Body of pancreas (tissue), 4 donors: ENCODE measurements around the gene EYA2. TPM values are rescaled to one million over a fixed set of nuclear protein-coding genes. Genes with fewer than 3 reads are reported as not detected.

ENCODE experiments used
- ATAC-seq: fragments of 150-250 bp; one replicate; pipeline ENCODE4 v1.9.1; 2016
- DNase-seq, 4 donors: peaks; one replicate each; pipeline ENCODE4 v3.0.0-alpha.2; 2019
- H3K27ac ChIP-seq, 4 donors: fragments of 200-600 bp; sonication (generic); 1 replicate in 3 of 4; 2 replicates in 1 of 4; pipeline versions ENCODE4 v1.5.1 to v1.6.1; 2016 to 2019; ENCODE audit warnings: mild to moderate bottlenecking in 1 of 4, mixed read lengths in 1 of 4, moderate library complexity in 1 of 4
- H3K27me3 ChIP-seq, 2 donors: fragments of 200-600 bp; sonication (generic); one replicate each; pipeline ENCODE4 v1.6.0; 2016; ENCODE audit warnings: mild to moderate bottlenecking in 1 of 2
- H3K36me3 ChIP-seq, 2 donors: fragments of 200-600 bp; sonication (generic); replicated peaks in 1 of 2; 2 replicates each; pipeline ENCODE4 v1.5.1; 2016; ENCODE audit warnings: low read depth in 2 of 2; ENCODE audit not compliant: insufficient read depth in 1 of 2
- H3K4me1 ChIP-seq: fragments of 200-600 bp; sonication (generic); one replicate; pipeline ENCODE4 v1.6.0; 2016
- H3K4me3 ChIP-seq, 2 donors: fragments of 200-600 bp; sonication (generic); 1 replicate in 1 of 2; 2 replicates in 1 of 2; pipeline ENCODE4 v1.5.1; 2016 to 2019
- H3K9me3 ChIP-seq, 3 donors: fragments of 200-600 bp; sonication (generic); 1 replicate in 2 of 3; 2 replicates in 1 of 3; pipeline ENCODE4 v1.5.1; 2016
- POLR2A ChIP-seq, 3 donors: fragments of 450-650 bp; IDR thresholded peaks; one replicate each; pipeline ENCODE4 v1.6.1; 2016; ENCODE audit warnings: antibody characterized with exemption in 3 of 3, mild to moderate bottlenecking in 2 of 3
- WGBS, 2 donors: methylation state at CpG; one replicate each; pipeline ENCODE4 v1.1.5; 2017; 5-methylcytosine and 5-hydroxymethylcytosine counted together
- intact Hi-C: fragments of 100-400 bp; cut with DNase I; formaldehyde crosslinking; loops from one replicate; pipeline ENCODE4 v1.15.1; 2023
- total RNA-seq, 2 donors: library from RNA; depleted of rRNA; stranded (reverse); fragments of >200 nt; gene quantifications; one replicate each; pipeline ENCODE4 v1.1.0, GENCODE V29; 2016
- TF ChIP-seq, protein P1 (sequence below), 7 experiments: fragments of 450-650 bp in 4 of 7; fragments of 200-600 bp in 3 of 7; sonication (generic) in 3 of 7; IDR thresholded peaks; one replicate each; pipeline ENCODE4 v1.5.1; 2016 to 2019; ENCODE audit warnings: antibody characterized with exemption in 7 of 7

The EYA2 gene
- total RNA-seq, 2 donors from 2014 or later = 0.52 to 3.6 TPM

- intact Hi-C loops = no loop called here
- WGBS, 2 donors = 66 to 67% methylated on average over 5 of the region's 5 CpGs
- TF ChIP-seq POLR2A (IDR thresholded peaks at IDR 0.05) = no peak
- TF ChIP-seq, protein P1, sequence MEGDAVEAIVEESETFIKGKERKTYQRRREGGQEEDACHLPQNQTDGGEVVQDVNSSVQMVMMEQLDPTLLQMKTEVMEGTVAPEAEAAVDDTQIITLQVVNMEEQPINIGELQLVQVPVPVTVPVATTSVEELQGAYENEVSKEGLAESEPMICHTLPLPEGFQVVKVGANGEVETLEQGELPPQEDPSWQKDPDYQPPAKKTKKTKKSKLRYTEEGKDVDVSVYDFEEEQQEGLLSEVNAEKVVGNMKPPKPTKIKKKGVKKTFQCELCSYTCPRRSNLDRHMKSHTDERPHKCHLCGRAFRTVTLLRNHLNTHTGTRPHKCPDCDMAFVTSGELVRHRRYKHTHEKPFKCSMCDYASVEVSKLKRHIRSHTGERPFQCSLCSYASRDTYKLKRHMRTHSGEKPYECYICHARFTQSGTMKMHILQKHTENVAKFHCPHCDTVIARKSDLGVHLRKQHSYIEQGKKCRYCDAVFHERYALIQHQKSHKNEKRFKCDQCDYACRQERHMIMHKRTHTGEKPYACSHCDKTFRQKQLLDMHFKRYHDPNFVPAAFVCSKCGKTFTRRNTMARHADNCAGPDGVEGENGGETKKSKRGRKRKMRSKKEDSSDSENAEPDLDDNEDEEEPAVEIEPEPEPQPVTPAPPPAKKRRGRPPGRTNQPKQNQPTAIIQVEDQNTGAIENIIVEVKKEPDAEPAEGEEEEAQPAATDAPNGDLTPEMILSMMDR (IDR thresholded peaks at IDR 0.05) = no peak
- peaks cover 8% of the 10 kb centered on the region for H3K4me1 ChIP-seq
- no peaks in the 10 kb centered on the region for H3K27me3 ChIP-seq
- ATAC-seq (no peak), DNase-seq (no peak)
- no peaks in the 10 kb centered on the region for H3K9me3 ChIP-seq
- no peak overlapping the region for H3K4me3 ChIP-seq
- no peaks in the 10 kb centered on the region for H3K36me3 ChIP-seq
- no peak overlapping the region for H3K27ac ChIP-seq
Observed at GRCh38 chr20:46913329-46914044, 18.8 kb downstream of the EYA2 start.

GRCh38 chr20:46914789-46915379 is 20.2 kb downstream of the EYA2 start:
- Histone ChIP-seq H3K4me3 (no peak overlapping the region), H3K27me3 (no peaks in the 10 kb centered on the region), H3K27ac (peak overlapping the region in 1 of 4 donors; percentile 43), H3K36me3 (no peaks in the 10 kb centered on the region), H3K4me1 (peaks cover 8% of the 10 kb centered on the region), H3K9me3 (no peaks in the 10 kb centered on the region)
- 75 to 82% methylated on average over 15 of the region's 15 CpGs for WGBS, 2 donors
- intact Hi-C loops = no loop called here
- ATAC-seq = peak; percentile 24
- DNase-seq = peak in 1 of 4 donors; percentile 18
- TF ChIP-seq POLR2A (IDR thresholded peaks at IDR 0.05) = no peak
- TF ChIP-seq, protein P1 (IDR thresholded peaks at IDR 0.05) = no peak

GRCh38 chr20:46915575-46916257 is 21.1 kb downstream of the EYA2 start:
- ATAC-seq (peak; percentile 52), DNase-seq (no peak)
- Histone ChIP-seq H3K9me3 (no peaks in the 10 kb centered on the region), H3K4me3 (no peak overlapping the region), H3K36me3 (no peaks in the 10 kb centered on the region), H3K27ac (peak overlapping the region in 2 of 4 donors; percentile 36 to 43), H3K27me3 (no peaks in the 10 kb centered on the region), H3K4me1 (peaks cover 8% of the 10 kb centered on the region)
- TF ChIP-seq POLR2A (IDR thresholded peaks at IDR 0.05) = no peak
- TF ChIP-seq, protein P1 (IDR thresholded peaks at IDR 0.05) = no peak
- WGBS, 2 donors = 42 to 46% methylated on average over 8 of the region's 8 CpGs
- intact Hi-C loops = no loop called here

DNA sequence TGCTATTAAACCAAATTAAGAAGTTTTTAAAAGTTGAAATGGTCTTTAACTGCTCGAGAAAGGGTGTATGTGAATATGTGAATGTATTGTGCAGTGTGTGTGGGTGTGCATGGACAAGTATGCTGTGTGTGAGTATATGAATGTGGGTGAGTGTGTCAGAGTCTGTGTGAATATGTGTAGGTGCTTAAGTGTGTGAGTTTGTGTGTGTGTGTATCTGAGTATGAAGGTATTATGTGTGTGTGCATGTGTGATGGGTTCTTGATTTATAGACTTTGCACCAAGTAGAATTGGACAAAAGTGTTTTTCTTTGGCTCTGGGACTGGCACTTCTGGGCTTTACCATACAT is 21.6 kb downstream of the EYA2 start:
- no peak for TF ChIP-seq POLR2A (IDR thresholded peaks at IDR 0.05)
- TF ChIP-seq, protein P1 (IDR thresholded peaks at IDR 0.05) = no peak
- H3K27ac ChIP-seq = peak overlapping the region in 2 of 4 donors; percentile 28 to 43
- DNase-seq (no peak), ATAC-seq (no peak)
- no peak overlapping the region for H3K4me3 ChIP-seq
- no peaks in the 10 kb centered on the region for H3K36me3 ChIP-seq
- H3K9me3 ChIP-seq = no peaks in the 10 kb centered on the region
- no peaks in the 10 kb centered on the region for H3K27me3 ChIP-seq
- 3 to 27% methylated on average over 1 of the region's 1 CpG for WGBS, 2 donors
- intact Hi-C loops = no loop called here
- H3K4me1 ChIP-seq = peaks cover 8% of the 10 kb centered on the region
